K562 (cell line): ENCODE data around the gene DNAJB6. TPM values are rescaled to one million over a fixed set of nuclear protein-coding genes. Genes with fewer than 3 reads are reported as not detected.

ENCODE experiments used
- BCOR ChIP-seq: fragments of 450-650 bp; IDR thresholded peaks from 2 replicates; pipeline ENCODE4 v1.6.1; 2016
- CREBBP ChIP-seq: IDR thresholded peaks from one replicate; pipeline ENCODE4 v1.6.1; 2012; ENCODE audit warnings: low read depth, mild to moderate bottlenecking, control low read depth, inconsistent platforms, low read length
- EGR1 ChIP-seq: fragments of 450-650 bp; conservative IDR thresholded peaks from 2 replicates; pipeline ENCODE4 v1.6.1; 2017; ENCODE audit warnings: mild to moderate bottlenecking
- GATAD2A ChIP-seq: fragments of 450-650 bp; IDR thresholded peaks from 2 replicates; pipeline ENCODE4 v1.6.1; 2017
- HDAC3 ChIP-seq: fragments of 450-650 bp; IDR thresholded peaks from 2 replicates; pipeline ENCODE4 v1.6.1; 2018; ENCODE audit warnings: borderline replicate concordance, mild to moderate bottlenecking, moderate library complexity; ENCODE audit not compliant: partially characterized antibody
- MED1 ChIP-seq: sonication (generic); formaldehyde crosslinking; IDR thresholded peaks from 2 replicates; pipeline ENCODE4 v1.8.1; 2023; ENCODE audit warnings: missing genetic modification reagents, borderline replicate concordance
- TEAD4 ChIP-seq, 2 experiments: sonication (generic) in 1 of 2; formaldehyde crosslinking in 1 of 2; IDR thresholded peaks; 2 replicates each; pipeline versions ENCODE4 v1.6.1 to v1.8.0; 2012 to 2022; ENCODE audit warnings: borderline replicate concordance in 1 of 2, inconsistent platforms in 1 of 2, low read length in 1 of 2, mild to moderate bottlenecking in 1 of 2, missing genetic modification reagents in 1 of 2
- THRAP3 ChIP-seq: fragments of 450-650 bp; IDR thresholded peaks from 2 replicates; pipeline ENCODE4 v1.6.1; 2016; ENCODE audit warnings: mild to moderate bottlenecking, inconsistent platforms, borderline replicate concordance
- U2AF2 ChIP-seq: fragments of 200-400 bp; formaldehyde crosslinking; optimal IDR thresholded peaks from 2 replicates; pipeline ENCODE3; 2017; ENCODE audit warnings: low read depth, mild to moderate bottlenecking, low read length
- ZNF507 ChIP-seq: conservative IDR thresholded peaks from 2 replicates; pipeline ENCODE4 v1.6.1; 2017; ENCODE audit warnings: missing genetic modification characterization, missing compliant biosample characterization
- polyA plus RNA-seq, 8 experiments: library from polyadenylated mRNA; depleted of rRNA in 4 of 8; stranded (reverse) in 5 of 8; unstranded in 3 of 8; fragments of >200 nt; fragmentation: Nextera tagmentation in 2 of 8; fragmentation: Illumina TruSeq in 1 of 8; extraction: Ambion mirVana in 2 of 8; extraction: Trizol in 1 of 8; gene quantifications; 2 replicates each; pipeline versions ENCODE4 v1.2.1 to v1.2.3, GENCODE V29; 2011 to 2014; ENCODE audit warnings: inconsistent platforms in 1 of 8, missing spikeins in 1 of 8
- total RNA-seq, 7 experiments: library from RNA; depleted of rRNA in 6 of 7; stranded (reverse); fragments of >200 nt in 6 of 7; fragmentation: Illumina TruSeq in 2 of 7; extraction: Trizol in 2 of 7; gene quantifications; 2 replicates each; pipeline versions ENCODE4 v1.2.1 to v1.2.3, GENCODE V29; 2011 to 2021; ENCODE audit warnings: low replicate concordance in 1 of 7
- TF ChIP-seq, protein P1 (sequence below): fragments of 250-450 bp; sonication (Bioruptor Pico); IDR thresholded peaks from 2 replicates; pipeline ENCODE4 v1.8.0; 2021; ENCODE audit warnings: moderate library complexity, mild to moderate bottlenecking, inconsistent platforms
- TF ChIP-seq, protein P2 (sequence below): fragments of 450-650 bp; formaldehyde crosslinking; IDR thresholded peaks from 2 replicates; pipeline ENCODE4 v1.4.0; 2020; ENCODE audit warnings: mild to moderate bottlenecking, moderate library complexity
- TF ChIP-seq, protein P3 (sequence below): IDR thresholded peaks from 3 replicates; pipeline ENCODE4 v1.6.1; 2011; ENCODE audit warnings: borderline replicate concordance, mild to moderate bottlenecking, moderate library complexity; ENCODE audit not compliant: insufficient read length; ENCODE audit errors: extremely low read depth
- TF ChIP-seq, protein P4 (sequence below): sonication (generic); formaldehyde crosslinking; IDR thresholded peaks from 2 replicates; pipeline ENCODE4 v1.4.0; 2020; ENCODE audit warnings: mild to moderate bottlenecking, missing genetic modification reagents
- TF ChIP-seq, protein P5 (sequence below): fragments of 200-800 bp; sonication (Bioruptor generic); IDR thresholded peaks from 2 replicates; pipeline ENCODE4 v1.6.1; 2017; ENCODE audit warnings: missing genetic modification characterization, missing compliant biosample characterization

Gene DNAJB6
- total and polyA plus RNA-seq, 9 of the 15 experiments (the other 6 are each of a cell fraction or from before 2014, with no cell fraction given), result 84.5 to 158 (median 135) TPM

DNA sequence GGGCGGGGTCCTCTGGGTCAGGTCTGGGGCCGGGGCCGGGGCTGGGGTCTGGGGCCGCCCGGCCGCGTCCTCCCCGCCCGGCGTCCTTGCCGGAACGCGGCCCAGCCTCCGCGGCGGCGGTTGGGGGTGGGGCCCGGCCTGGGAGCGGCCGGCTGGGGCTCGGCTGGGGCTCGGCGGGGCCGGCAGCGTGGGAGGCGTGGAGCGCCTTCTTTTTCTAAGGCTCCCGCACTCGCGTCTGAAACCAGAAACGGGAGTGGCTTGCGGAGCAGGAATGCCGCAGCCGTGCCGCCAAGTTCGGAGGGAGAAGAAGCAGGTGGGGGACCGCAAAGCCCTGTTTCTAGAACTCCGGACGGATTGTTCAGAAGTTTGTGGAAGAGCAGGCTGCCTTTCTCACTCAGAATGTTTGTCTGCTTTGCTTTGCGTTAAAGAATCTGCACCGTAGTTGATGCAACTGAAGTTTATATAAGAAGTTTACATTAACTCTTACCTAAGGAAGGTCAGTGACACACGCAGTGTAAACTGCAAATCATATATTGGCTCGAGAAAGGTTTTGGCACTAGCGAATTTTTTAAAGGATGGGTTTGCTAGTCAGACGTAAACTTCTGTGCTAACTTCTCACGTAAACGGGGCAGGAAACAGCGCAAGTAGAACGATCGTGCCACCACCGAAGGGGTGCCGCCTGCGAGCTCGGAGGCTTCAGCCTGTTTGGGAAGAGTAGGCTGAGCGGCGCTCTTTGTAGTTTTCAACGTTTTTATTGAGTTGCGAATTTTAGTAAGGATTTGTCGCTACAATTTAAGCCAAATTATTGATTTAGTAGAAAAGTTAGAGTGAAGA lies 729 bp downstream of the DNAJB6 start (continued):
- TF ChIP-seq MED1 (CRISPR knock-in tag), result 0 out of 2 replicates have a peak, but pooled peaks have one; percentile 26
- TF ChIP-seq, protein P1, sequence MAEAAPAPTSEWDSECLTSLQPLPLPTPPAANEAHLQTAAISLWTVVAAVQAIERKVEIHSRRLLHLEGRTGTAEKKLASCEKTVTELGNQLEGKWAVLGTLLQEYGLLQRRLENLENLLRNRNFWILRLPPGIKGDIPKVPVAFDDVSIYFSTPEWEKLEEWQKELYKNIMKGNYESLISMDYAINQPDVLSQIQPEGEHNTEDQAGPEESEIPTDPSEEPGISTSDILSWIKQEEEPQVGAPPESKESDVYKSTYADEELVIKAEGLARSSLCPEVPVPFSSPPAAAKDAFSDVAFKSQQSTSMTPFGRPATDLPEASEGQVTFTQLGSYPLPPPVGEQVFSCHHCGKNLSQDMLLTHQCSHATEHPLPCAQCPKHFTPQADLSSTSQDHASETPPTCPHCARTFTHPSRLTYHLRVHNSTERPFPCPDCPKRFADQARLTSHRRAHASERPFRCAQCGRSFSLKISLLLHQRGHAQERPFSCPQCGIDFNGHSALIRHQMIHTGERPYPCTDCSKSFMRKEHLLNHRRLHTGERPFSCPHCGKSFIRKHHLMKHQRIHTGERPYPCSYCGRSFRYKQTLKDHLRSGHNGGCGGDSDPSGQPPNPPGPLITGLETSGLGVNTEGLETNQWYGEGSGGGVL (CRISPR knock-in tag), result no peak
- no peak for TF ChIP-seq ZNF507
- TF ChIP-seq CREBBP, result no peak
- TF ChIP-seq, protein P2, sequence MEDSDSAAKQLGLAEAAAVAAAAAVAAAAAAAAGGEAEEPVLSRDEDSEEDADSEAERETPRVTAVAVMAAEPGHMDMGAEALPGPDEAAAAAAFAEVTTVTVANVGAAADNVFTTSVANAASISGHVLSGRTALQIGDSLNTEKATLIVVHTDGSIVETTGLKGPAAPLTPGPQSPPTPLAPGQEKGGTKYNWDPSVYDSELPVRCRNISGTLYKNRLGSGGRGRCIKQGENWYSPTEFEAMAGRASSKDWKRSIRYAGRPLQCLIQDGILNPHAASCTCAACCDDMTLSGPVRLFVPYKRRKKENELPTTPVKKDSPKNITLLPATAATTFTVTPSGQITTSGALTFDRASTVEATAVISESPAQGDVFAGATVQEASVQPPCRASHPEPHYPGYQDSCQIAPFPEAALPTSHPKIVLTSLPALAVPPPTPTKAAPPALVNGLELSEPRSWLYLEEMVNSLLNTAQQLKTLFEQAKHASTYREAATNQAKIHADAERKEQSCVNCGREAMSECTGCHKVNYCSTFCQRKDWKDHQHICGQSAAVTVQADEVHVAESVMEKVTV (CRISPR knock-in tag), result 0 out of 2 replicates have a peak, but pooled peaks have one; percentile 22
- TF ChIP-seq, protein P3, sequence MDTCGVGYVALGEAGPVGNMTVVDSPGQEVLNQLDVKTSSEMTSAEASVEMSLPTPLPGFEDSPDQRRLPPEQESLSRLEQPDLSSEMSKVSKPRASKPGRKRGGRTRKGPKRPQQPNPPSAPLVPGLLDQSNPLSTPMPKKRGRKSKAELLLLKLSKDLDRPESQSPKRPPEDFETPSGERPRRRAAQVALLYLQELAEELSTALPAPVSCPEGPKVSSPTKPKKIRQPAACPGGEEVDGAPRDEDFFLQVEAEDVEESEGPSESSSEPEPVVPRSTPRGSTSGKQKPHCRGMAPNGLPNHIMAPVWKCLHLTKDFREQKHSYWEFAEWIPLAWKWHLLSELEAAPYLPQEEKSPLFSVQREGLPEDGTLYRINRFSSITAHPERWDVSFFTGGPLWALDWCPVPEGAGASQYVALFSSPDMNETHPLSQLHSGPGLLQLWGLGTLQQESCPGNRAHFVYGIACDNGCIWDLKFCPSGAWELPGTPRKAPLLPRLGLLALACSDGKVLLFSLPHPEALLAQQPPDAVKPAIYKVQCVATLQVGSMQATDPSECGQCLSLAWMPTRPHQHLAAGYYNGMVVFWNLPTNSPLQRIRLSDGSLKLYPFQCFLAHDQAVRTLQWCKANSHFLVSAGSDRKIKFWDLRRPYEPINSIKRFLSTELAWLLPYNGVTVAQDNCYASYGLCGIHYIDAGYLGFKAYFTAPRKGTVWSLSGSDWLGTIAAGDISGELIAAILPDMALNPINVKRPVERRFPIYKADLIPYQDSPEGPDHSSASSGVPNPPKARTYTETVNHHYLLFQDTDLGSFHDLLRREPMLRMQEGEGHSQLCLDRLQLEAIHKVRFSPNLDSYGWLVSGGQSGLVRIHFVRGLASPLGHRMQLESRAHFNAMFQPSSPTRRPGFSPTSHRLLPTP, result no peak
- TF ChIP-seq, protein P4, sequence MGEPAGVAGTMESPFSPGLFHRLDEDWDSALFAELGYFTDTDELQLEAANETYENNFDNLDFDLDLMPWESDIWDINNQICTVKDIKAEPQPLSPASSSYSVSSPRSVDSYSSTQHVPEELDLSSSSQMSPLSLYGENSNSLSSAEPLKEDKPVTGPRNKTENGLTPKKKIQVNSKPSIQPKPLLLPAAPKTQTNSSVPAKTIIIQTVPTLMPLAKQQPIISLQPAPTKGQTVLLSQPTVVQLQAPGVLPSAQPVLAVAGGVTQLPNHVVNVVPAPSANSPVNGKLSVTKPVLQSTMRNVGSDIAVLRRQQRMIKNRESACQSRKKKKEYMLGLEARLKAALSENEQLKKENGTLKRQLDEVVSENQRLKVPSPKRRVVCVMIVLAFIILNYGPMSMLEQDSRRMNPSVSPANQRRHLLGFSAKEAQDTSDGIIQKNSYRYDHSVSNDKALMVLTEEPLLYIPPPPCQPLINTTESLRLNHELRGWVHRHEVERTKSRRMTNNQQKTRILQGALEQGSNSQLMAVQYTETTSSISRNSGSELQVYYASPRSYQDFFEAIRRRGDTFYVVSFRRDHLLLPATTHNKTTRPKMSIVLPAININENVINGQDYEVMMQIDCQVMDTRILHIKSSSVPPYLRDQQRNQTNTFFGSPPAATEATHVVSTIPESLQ (CRISPR knock-in tag), result no peak
- TF ChIP-seq U2AF2, result no peak
- TF ChIP-seq, protein P5, sequence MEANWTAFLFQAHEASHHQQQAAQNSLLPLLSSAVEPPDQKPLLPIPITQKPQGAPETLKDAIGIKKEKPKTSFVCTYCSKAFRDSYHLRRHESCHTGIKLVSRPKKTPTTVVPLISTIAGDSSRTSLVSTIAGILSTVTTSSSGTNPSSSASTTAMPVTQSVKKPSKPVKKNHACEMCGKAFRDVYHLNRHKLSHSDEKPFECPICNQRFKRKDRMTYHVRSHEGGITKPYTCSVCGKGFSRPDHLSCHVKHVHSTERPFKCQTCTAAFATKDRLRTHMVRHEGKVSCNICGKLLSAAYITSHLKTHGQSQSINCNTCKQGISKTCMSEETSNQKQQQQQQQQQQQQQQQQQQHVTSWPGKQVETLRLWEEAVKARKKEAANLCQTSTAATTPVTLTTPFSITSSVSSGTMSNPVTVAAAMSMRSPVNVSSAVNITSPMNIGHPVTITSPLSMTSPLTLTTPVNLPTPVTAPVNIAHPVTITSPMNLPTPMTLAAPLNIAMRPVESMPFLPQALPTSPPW (CRISPR knock-in tag), result peak; percentile 65
- TF ChIP-seq THRAP3, result no peak
- TF ChIP-seq HDAC3, result peak; percentile 90
- 0 out of 2 replicates have a peak, but pooled peaks have one; percentile 6 for TF ChIP-seq BCOR
- TF ChIP-seq TEAD4 (IDR thresholded peaks at IDR 0.05; ENCODE audit: low read length), result peak; percentile 24; the same call in 1 of the 2 replicates
- no peak for TF ChIP-seq TEAD4 (CRISPR knock-in tag; IDR thresholded peaks at IDR 0.05; ENCODE audit: borderline replicate concordance)
- peak; percentile 55; the same call in 1 of the 2 replicates for TF ChIP-seq EGR1
- no peak for TF ChIP-seq GATAD2A
